GM10248 (cell line): Measurements from ENCODE around the gene CACFD1.

Experiments
- CTCF ChIA-PET: fragments of 300-600 bp; sonication (Branson Sonifier 250); formaldehyde crosslinking; extraction: SDS; loops from one replicate; lab custom pipeline; 2021; ENCODE audit warnings: antibody characterized with exemption; lab: Yijun Ruan, JAX
- POLR2A ChIA-PET: fragments of 350-650 bp; sonication (Branson Sonifier 250); formaldehyde crosslinking; extraction: SDS; loops from one replicate; lab custom pipeline; 2020; ENCODE audit warnings: antibody characterized with exemption; lab: Yijun Ruan, JAX
- DNase-seq: peaks from one replicate; pipeline ENCODE4 v3.0.0; 2012; ENCODE audit errors: extremely low spot score
- TF ChIP-seq, protein P1 (sequence below): IDR thresholded peaks from 2 replicates; pipeline ENCODE4 v1.5.1; 2012; ENCODE audit warnings: mild to moderate bottlenecking, low read depth; ENCODE audit errors: extremely low read depth, missing control alignments, control extremely low read depth

CACFD1 gene

DNA sequence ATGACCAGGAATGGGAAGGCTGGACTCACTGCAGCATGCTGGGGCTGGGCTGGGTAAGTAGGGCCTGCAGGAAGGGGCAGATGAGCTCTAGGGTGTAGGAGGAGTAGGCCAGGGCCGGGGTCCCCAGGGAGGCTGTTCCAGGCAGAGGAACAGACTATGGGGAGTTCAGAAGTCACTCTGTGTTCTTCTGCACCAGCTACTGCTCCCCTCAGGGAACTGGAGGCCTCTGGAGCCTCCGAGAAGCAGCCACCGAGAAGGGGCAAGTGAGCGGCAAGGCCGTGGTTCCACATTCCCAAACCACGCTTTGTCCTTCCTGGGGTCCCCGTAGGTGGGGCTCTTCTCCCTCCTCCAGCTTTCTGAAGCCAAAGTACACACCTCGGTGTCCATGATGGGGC lies 27.6 kb downstream of the CACFD1 start:
- CTCF ChIA-PET: interaction anchor here (1.1 to 3.1 kb wide), 12 partner anchors 8 to 306 kb away, joined by 3 to 30 read pairs (median 5); no protein-coding TSS in a partner anchor
- POLR2A ChIA-PET: no interaction called here
- DNase-seq: no peak
- TF ChIP-seq, protein P1, sequence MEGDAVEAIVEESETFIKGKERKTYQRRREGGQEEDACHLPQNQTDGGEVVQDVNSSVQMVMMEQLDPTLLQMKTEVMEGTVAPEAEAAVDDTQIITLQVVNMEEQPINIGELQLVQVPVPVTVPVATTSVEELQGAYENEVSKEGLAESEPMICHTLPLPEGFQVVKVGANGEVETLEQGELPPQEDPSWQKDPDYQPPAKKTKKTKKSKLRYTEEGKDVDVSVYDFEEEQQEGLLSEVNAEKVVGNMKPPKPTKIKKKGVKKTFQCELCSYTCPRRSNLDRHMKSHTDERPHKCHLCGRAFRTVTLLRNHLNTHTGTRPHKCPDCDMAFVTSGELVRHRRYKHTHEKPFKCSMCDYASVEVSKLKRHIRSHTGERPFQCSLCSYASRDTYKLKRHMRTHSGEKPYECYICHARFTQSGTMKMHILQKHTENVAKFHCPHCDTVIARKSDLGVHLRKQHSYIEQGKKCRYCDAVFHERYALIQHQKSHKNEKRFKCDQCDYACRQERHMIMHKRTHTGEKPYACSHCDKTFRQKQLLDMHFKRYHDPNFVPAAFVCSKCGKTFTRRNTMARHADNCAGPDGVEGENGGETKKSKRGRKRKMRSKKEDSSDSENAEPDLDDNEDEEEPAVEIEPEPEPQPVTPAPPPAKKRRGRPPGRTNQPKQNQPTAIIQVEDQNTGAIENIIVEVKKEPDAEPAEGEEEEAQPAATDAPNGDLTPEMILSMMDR: no peak

- TF ChIP-seq, protein P1: no peak
- ChIA-PET CTCF (interaction anchor here (1.0 to 3.1 kb wide), 3 partner anchors 8 to 302 kb away, joined by 3 to 30 read pairs (median 6); no protein-coding TSS in a partner anchor), POLR2A (interaction anchor here (0.5 kb wide), 1 partner anchor 467 kb away, joined by 3 read pairs; no protein-coding TSS in a partner anchor)
- no peak for DNase-seq
Measured at GRCh38 chr9:133488686-133489252, 29.0 kb downstream of the CACFD1 start.

GRCh38 chr9:133489253-133490190 lies 29.7 kb downstream of the CACFD1 start:
- no peak for DNase-seq
- TF ChIP-seq, protein P1: no peak
- ChIA-PET CTCF (interaction anchor here (1.4 kb wide), 2 partner anchors 10 to 303 kb away, joined by 4 to 5 read pairs; partner anchors contain the start of gene SLC2A6), POLR2A (interaction anchor here (0.5 to 0.6 kb wide), 2 partner anchors 268 to 466 kb away, joined by 3 read pairs; no protein-coding TSS in a partner anchor)

- POLR2A ChIA-PET: interaction anchor here (0.6 kb wide), 1 partner anchor 267 kb away, joined by 3 read pairs; no protein-coding TSS in a partner anchor
- no peak for DNase-seq
- TF ChIP-seq, protein P1: no peak
- CTCF ChIA-PET: interaction anchor here (0.7 to 1.4 kb wide), 4 partner anchors 11 to 304 kb away, joined by 3 to 5 read pairs (median 4); partner anchors contain the start of gene SLC2A6
Measured at GRCh38 chr9:133490201-133490681, 30.5 kb downstream of the CACFD1 start.

DNA sequence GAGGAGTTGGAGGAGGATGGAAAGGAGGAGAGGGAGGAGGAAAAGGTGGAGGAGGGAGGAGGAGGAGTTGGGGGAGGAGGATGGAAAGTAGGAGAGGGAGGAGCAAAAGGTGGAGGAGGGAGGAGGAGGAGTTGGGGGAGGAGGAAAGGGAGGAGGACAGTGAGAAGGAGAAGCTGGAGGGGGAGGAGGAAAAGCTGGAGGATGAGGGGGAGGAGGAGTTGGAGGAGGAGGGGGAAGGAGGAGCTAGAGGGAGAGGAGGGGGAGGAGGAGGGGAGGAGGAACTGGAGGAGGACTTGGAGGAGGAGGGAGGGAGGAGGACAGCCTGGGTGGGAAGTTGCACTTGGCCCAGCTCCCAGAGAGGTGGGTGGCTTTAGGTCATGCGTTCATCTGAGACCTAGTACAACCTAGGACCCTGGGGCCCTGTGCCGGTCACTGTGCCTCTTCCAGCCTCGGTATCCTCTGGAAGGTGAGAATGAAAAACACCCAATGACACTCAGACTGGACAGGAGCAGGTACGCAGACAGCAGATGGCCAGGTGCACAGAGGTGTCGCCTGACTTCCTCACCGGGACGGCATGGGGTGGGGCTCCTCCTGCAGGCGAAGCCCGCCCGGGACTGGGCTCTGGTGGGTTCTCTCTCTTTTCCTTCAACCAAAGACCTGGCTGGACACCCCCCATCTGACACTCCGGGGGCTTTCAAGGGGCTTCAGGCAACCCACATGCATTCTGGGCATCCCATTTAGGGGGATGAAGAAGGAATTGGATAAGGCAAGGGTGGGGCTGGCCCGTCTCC lies 31.3 kb downstream of the CACFD1 start:
- DNase-seq: no peak
- ChIA-PET CTCF (interaction anchor here (0.7 to 1.4 kb wide), 3 partner anchors 95 to 305 kb away, joined by 3 to 5 read pairs (median 3); no protein-coding TSS in a partner anchor), POLR2A (no interaction called here)
- TF ChIP-seq, protein P1: no peak
